Endothelial cell of umbilical vein (primary cell): Measurements from ENCODE around the gene CAPN8. TPM values are rescaled to one million over a fixed set of nuclear protein-coding genes. Genes with fewer than 3 reads are reported as not detected.

Experiments used
- BruUV-seq: library from RNA; stranded (reverse); fragments of 400-500 nt; replicated peaks from 2 replicates; lab custom pipeline; 2021; lab: Mats Ljungman, UMichigan
- CTCF ChIA-PET: fragments of 300-600, 350-600 bp; sonication (Branson Sonifier 250); formaldehyde crosslinking; loops from one replicate; lab custom pipeline; 2021; ENCODE audit warnings: antibody characterized with exemption, inconsistent platforms; lab: Charles Lee
- POLR2A ChIA-PET: fragments of 300-600, 350-600 bp; sonication (Branson Sonifier 250); formaldehyde crosslinking; loops from one replicate; lab custom pipeline; 2021; ENCODE audit warnings: antibody characterized with exemption, inconsistent platforms; lab: Charles Lee
- DNase-seq: peaks from one replicate; pipeline ENCODE4 v3.0.0-alpha.2; 2011; ENCODE audit warnings: low read depth, low spot score
- FAIRE-seq: peaks from 2 replicates; lab custom pipeline; 2011; peaks lifted over from hg19 to GRCh38; lab: Jason Lieb, UNC
- H2AFZ ChIP-seq: 2 replicates; pipeline ENCODE4 v1.6.0; 2012; ENCODE audit warnings: low read depth, low read length, control low read depth, inconsistent platforms
- H3K27ac ChIP-seq: 2 replicates; pipeline ENCODE4 v1.5.1; 2011; ENCODE audit warnings: low read depth, mild to moderate bottlenecking, control low read depth, low read length, moderate library complexity; ENCODE audit not compliant: insufficient read depth
- H3K27me3 ChIP-seq, 2 experiments: 2 replicates each; pipeline versions ENCODE4 v1.6.0 to v1.6.1; 2011; ENCODE audit warnings: low read length in 2 of 2, mixed read lengths in 1 of 2; ENCODE audit not compliant: control insufficient read depth in 2 of 2, insufficient read depth in 2 of 2
- H3K36me3 ChIP-seq, 2 experiments: 2 replicates in 1 of 2; 3 replicates in 1 of 2; pipeline ENCODE4 v1.5.1; 2011; ENCODE audit warnings: low read length in 2 of 2, mild to moderate bottlenecking in 1 of 2, moderate library complexity in 1 of 2; ENCODE audit not compliant: control insufficient read depth in 2 of 2, insufficient read depth in 2 of 2; ENCODE audit errors: extremely low read depth in 1 of 2
- H3K4me1 ChIP-seq: 3 replicates; pipeline ENCODE4 v1.5.1; 2011; ENCODE audit warnings: mild to moderate bottlenecking, low read length; ENCODE audit not compliant: control insufficient read depth, insufficient read depth; ENCODE audit errors: extremely low read depth
- H3K4me2 ChIP-seq: 2 replicates; pipeline ENCODE4 v1.6.1; 2011; ENCODE audit warnings: low read length, control low read depth, mixed read lengths; ENCODE audit not compliant: insufficient read depth
- H3K4me3 ChIP-seq, 3 experiments: fragments of 200-600 bp in 1 of 3; sonication (generic), shearing (Covaris generic) in 1 of 3; replicated peaks in 1 of 3; 2 replicates each; pipeline ENCODE4 v1.5.1; 2011 to 2016; ENCODE audit warnings: control low read depth in 3 of 3, low read length in 3 of 3, mild to moderate bottlenecking in 2 of 3, inconsistent platforms in 1 of 3, low read depth in 1 of 3, moderate library complexity in 1 of 3; ENCODE audit not compliant: insufficient read depth in 1 of 3
- H3K79me2 ChIP-seq: 2 replicates; pipeline ENCODE4 v1.6.0; 2012; ENCODE audit warnings: low read length, inconsistent platforms; ENCODE audit not compliant: control insufficient read depth, insufficient read depth
- H3K9ac ChIP-seq: replicated peaks from 2 replicates; pipeline ENCODE3; 2011; ENCODE audit warnings: low read length, control low read depth; ENCODE audit not compliant: insufficient read depth; ENCODE audit errors: extremely low read depth
- H3K9me1 ChIP-seq: replicated peaks from 3 replicates; pipeline ENCODE4 v1.6.0; 2011; ENCODE audit warnings: mild to moderate bottlenecking, low read length; ENCODE audit not compliant: control insufficient read depth, insufficient read depth; ENCODE audit errors: extremely low read depth
- H3K9me3 ChIP-seq: replicated peaks from 2 replicates; pipeline ENCODE4 v1.5.1; 2012; ENCODE audit warnings: low read length, inconsistent platforms; ENCODE audit not compliant: control insufficient read depth, insufficient read depth
- H4K20me1 ChIP-seq: replicated peaks from 2 replicates; pipeline ENCODE3; 2011; ENCODE audit warnings: mild to moderate bottlenecking, low read length; ENCODE audit not compliant: control insufficient read depth, insufficient read depth; ENCODE audit errors: extremely low read depth
- EZH2 ChIP-seq: IDR thresholded peaks from 2 replicates; pipeline ENCODE4 v1.6.1; 2012; ENCODE audit warnings: borderline replicate concordance, low read depth, mild to moderate bottlenecking, moderate library complexity, low read length, inconsistent platforms; ENCODE audit not compliant: severe bottlenecking
- FOS ChIP-seq: IDR thresholded peaks from 2 replicates; pipeline ENCODE4 v1.6.1; 2011; ENCODE audit warnings: mild to moderate bottlenecking, low read length, moderate library complexity, borderline replicate concordance; ENCODE audit not compliant: insufficient read depth
- GATA2 ChIP-seq: IDR thresholded peaks from 2 replicates; pipeline ENCODE4 v1.7.0; 2011; ENCODE audit warnings: low read depth, mild to moderate bottlenecking, moderate library complexity, mixed read lengths, low read length; ENCODE audit not compliant: insufficient read length, insufficient read depth
- JUN ChIP-seq: IDR thresholded peaks from 2 replicates; pipeline ENCODE4 v1.6.1; 2011; ENCODE audit warnings: borderline replicate concordance, low read depth; ENCODE audit not compliant: insufficient read length, insufficient read depth
- MYC ChIP-seq: IDR thresholded peaks from one replicate; pipeline ENCODE4 v1.6.1; 2011; ENCODE audit warnings: mild to moderate bottlenecking, low read depth, low read length
- POLR2A ChIP-seq: IDR thresholded peaks from 2 replicates; pipeline ENCODE4 v1.6.1; 2012; ENCODE audit warnings: low read depth, mild to moderate bottlenecking, control low read depth, low read length
- POLR2AphosphoS5 ChIP-seq: IDR thresholded peaks from 2 replicates; pipeline ENCODE4 v1.6.1; 2012; ENCODE audit warnings: low read depth, mild to moderate bottlenecking, control low read depth, low read length, moderate library complexity; ENCODE audit not compliant: insufficient read depth
- dilution Hi-C: fragments of 300-500 bp; cut with MboI; formaldehyde crosslinking; loops from one replicate; pipeline ENCODE4 v1.15.0; 2019; ENCODE audit warnings: low sequenced_read_pairs; ENCODE audit not compliant: extremely low pct_ligation_motif_present
- intact Hi-C: fragments of 100-400 bp; cut with micrococcal nuclease; formaldehyde crosslinking; loops from one replicate; pipeline ENCODE4 v1.10.0; 2022
- polyA plus RNA-seq, 4 experiments: library from polyadenylated mRNA; depleted of rRNA in 3 of 4; stranded (reverse) in 3 of 4; unstranded in 1 of 4; fragments of >200 nt; gene quantifications; 2 replicates each; pipeline versions ENCODE4 v1.2.1 to v1.2.3, GENCODE V29; 2011 to 2012; ENCODE audit warnings: missing spikeins in 1 of 4
- total RNA-seq: library from RNA; stranded (reverse); gene quantifications from 2 replicates; pipeline ENCODE4 v1.2.3, GENCODE V29; 2021

Gene CAPN8
- total and polyA plus RNA-seq, 2 donors (not counting 3 experiments of a cell fraction or from before 2014, with no cell fraction given): not detected

DNA sequence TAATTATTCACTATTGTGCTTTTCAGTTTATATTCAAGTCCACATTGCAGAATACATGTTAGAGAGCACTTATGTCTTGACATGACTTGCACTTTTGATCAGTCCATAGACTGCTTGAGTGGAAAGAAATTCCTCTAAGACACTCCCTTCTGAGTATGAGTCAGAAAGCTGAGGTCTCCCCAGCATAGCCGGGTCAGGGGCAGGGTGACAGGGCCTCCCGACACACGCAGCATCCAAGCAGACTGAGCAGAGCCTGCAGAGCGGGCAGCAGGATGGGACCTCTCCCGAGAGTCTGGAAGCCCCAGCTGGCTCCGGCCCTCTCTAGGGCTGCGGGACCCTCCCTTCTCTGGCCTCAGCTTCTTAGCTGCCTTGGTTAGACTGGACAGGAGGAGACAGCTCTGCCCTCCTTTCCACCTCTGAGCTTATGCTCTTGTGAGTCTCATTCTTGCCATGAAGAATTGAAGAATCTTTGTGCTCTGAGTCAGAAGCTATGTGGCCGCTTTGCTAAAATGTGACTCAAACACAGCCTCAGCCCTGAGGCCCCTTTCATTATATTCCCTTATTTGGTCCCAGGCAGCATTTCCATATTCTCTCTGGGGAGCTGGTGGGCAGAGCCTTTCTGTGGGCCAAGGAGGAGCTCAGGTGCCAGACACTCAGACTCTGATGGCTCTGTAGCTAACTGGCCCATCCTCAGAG is 35.6 kb upstream of the CAPN8 start:
- Histone ChIP-seq H3K4me1 (peaks cover 37% of the 10 kb centered on the region), H3K9ac (peak overlapping the region; percentile 19), H2AFZ (no peak overlapping the region), H3K9me1 (no peaks in the 10 kb centered on the region), H3K4me2 (peak overlapping the region; percentile 2), H3K27me3 (no peaks in the 10 kb centered on the region), H3K4me3 (no peak overlapping the region), H3K79me2 (no peaks in the 10 kb centered on the region), H3K36me3 (no peaks in the 10 kb centered on the region), H3K27ac (peak overlapping the region; percentile 73), H3K9me3 (no peaks in the 10 kb centered on the region), H4K20me1 (no peaks in the 10 kb centered on the region)
- TF ChIP-seq GATA2: no peak
- no peak for TF ChIP-seq MYC
- no peak for TF ChIP-seq EZH2
- peak; percentile 70 for TF ChIP-seq FOS
- peak; percentile 45 for TF ChIP-seq JUN
- peak; percentile 50 for TF ChIP-seq POLR2AphosphoS5
- TF ChIP-seq POLR2A: peak; percentile 26
- DNase-seq (peak; percentile 74), FAIRE-seq (peak; percentile 84)
- intact Hi-C loops: loop anchor here (1.0 to 10.0 kb wide), 3 partner anchors 294 to 886 kb away; partner anchors contain the start of gene DISP1
- ChIA-PET CTCF (interaction anchor here (0.8 to 5.5 kb wide), 11 partner anchors 10 to 1221 kb away, joined by 3 to 118 read pairs (median 5); partner anchors contain the start of genes CAPN2 and TP53BP2), POLR2A (interaction anchor here (0.8 to 1.1 kb wide), 4 partner anchors 48 to 809 kb away, joined by 3 to 4 read pairs (median 3); no protein-coding TSS in a partner anchor)
- BruUV-seq: TSS peak; percentile 94
- dilution Hi-C loops: no loop called here
